ENCODE results near the gene ARL8A.

Gene ARL8A

GRCh38 chr1:202176949-202177927 is 32.7 kb upstream of the ARL8A start:
- no peak overlapping the region for H3K27ac ChIP-seq (ENCODE audit: low read depth, low read length)
- no peak overlapping the region for H4K8ac ChIP-seq (ENCODE audit: low read depth, low read length)
- H3K4me3 ChIP-seq (ENCODE audit: low read length) = no peak overlapping the region
- no peaks in the 10 kb centered on the region for H3K79me2 ChIP-seq (ENCODE audit: control insufficient read depth, insufficient read depth, low read length)
- WGBS (ENCODE audit: extremely low coverage, insufficient coverage, low lambda C conversion rate) = no CpG with 5 or more reads among the region's 29 CpGs
- no peaks in the 10 kb centered on the region for H3K4me1 ChIP-seq (ENCODE audit: control insufficient read depth, low read depth, low read length)
- H2BK5ac ChIP-seq (ENCODE audit: low read length) = no peak overlapping the region
- DNase-seq = no peak
- no peak overlapping the region for H3K23ac ChIP-seq (ENCODE audit: low read length)
- H2BK15ac ChIP-seq (replicated peaks; ENCODE audit: low read depth) = no peak overlapping the region
- H3K18ac ChIP-seq (ENCODE audit: low read length) = no peak overlapping the region
- H4K5ac ChIP-seq (ENCODE audit: low read length) = no peak overlapping the region
- no peak overlapping the region for H2AK5ac ChIP-seq (ENCODE audit: low read length)
- H3K56ac ChIP-seq (ENCODE audit: low read length) = no peak overlapping the region
- H3K27me3 ChIP-seq (ENCODE audit: insufficient read depth, low read length, poor library complexity) = no peaks in the 10 kb centered on the region
- no peak overlapping the region for H3K4ac ChIP-seq (ENCODE audit: low read depth, low read length)
- H3K9ac ChIP-seq (ENCODE audit: low read length) = no peak overlapping the region
- no peaks in the 10 kb centered on the region for H3K79me1 ChIP-seq (ENCODE audit: low read length)
- H3K36me3 ChIP-seq (ENCODE audit: control insufficient read depth, insufficient read depth, low read length) = no peaks in the 10 kb centered on the region
- no peak overlapping the region for H2BK120ac ChIP-seq (ENCODE audit: low read depth, low read length)
- no peak overlapping the region for H3K4me2 ChIP-seq (ENCODE audit: low read length)

- H4K8ac ChIP-seq (ENCODE audit: low read depth, low read length) = no peak overlapping the region
- H3K36me3 ChIP-seq (ENCODE audit: control insufficient read depth, insufficient read depth, low read length) = no peaks in the 10 kb centered on the region
- no peak overlapping the region for H3K4me3 ChIP-seq (ENCODE audit: low read length)
- H2BK120ac ChIP-seq (ENCODE audit: low read depth, low read length) = no peak overlapping the region
- WGBS (ENCODE audit: extremely low coverage, insufficient coverage, low lambda C conversion rate) = no CpG with 5 or more reads among the region's 7 CpGs
- no peak overlapping the region for H3K23ac ChIP-seq (ENCODE audit: low read length)
- H2BK15ac ChIP-seq (replicated peaks; ENCODE audit: low read depth) = no peak overlapping the region
- H2AK5ac ChIP-seq (ENCODE audit: low read length) = no peak overlapping the region
- H3K27ac ChIP-seq (ENCODE audit: low read depth, low read length) = no peak overlapping the region
- H3K56ac ChIP-seq (ENCODE audit: low read length) = no peak overlapping the region
- H4K5ac ChIP-seq (ENCODE audit: low read length) = no peak overlapping the region
- H3K18ac ChIP-seq (ENCODE audit: low read length) = no peak overlapping the region
- H3K4ac ChIP-seq (ENCODE audit: low read depth, low read length) = no peak overlapping the region
- no peaks in the 10 kb centered on the region for H3K27me3 ChIP-seq (ENCODE audit: insufficient read depth, low read length, poor library complexity)
- DNase-seq = no peak
- H2BK5ac ChIP-seq (ENCODE audit: low read length) = no peak overlapping the region
- H3K4me2 ChIP-seq (ENCODE audit: low read length) = no peak overlapping the region
- H3K9ac ChIP-seq (ENCODE audit: low read length) = no peak overlapping the region
- H3K79me1 ChIP-seq (ENCODE audit: low read length) = no peaks in the 10 kb centered on the region
- no peaks in the 10 kb centered on the region for H3K4me1 ChIP-seq (ENCODE audit: control insufficient read depth, low read depth, low read length)
- H3K79me2 ChIP-seq (ENCODE audit: control insufficient read depth, insufficient read depth, low read length) = no peaks in the 10 kb centered on the region
Measured at GRCh38 chr1:202173993-202174392, 29.5 kb upstream of the ARL8A start.

GRCh38 chr1:202172015-202172355 is 27.4 kb upstream of the ARL8A start:
- H4K5ac ChIP-seq (ENCODE audit: low read length) = no peak overlapping the region
- no peak overlapping the region for H2BK120ac ChIP-seq (ENCODE audit: low read depth, low read length)
- H3K27ac ChIP-seq (ENCODE audit: low read depth, low read length) = no peak overlapping the region
- H4K8ac ChIP-seq (ENCODE audit: low read depth, low read length) = no peak overlapping the region
- no peak overlapping the region for H2BK5ac ChIP-seq (ENCODE audit: low read length)
- no CpG with 5 or more reads among the region's 5 CpGs for WGBS (ENCODE audit: extremely low coverage, insufficient coverage, low lambda C conversion rate)
- H3K79me1 ChIP-seq (ENCODE audit: low read length) = no peaks in the 10 kb centered on the region
- H3K18ac ChIP-seq (ENCODE audit: low read length) = no peak overlapping the region
- H3K4me3 ChIP-seq (ENCODE audit: low read length) = no peak overlapping the region
- H3K4me1 ChIP-seq (ENCODE audit: control insufficient read depth, low read depth, low read length) = no peaks in the 10 kb centered on the region
- H3K27me3 ChIP-seq (ENCODE audit: insufficient read depth, low read length, poor library complexity) = no peaks in the 10 kb centered on the region
- H2BK15ac ChIP-seq (replicated peaks; ENCODE audit: low read depth) = no peak overlapping the region
- no peak overlapping the region for H2AK5ac ChIP-seq (ENCODE audit: low read length)
- DNase-seq = no peak
- no peak overlapping the region for H3K56ac ChIP-seq (ENCODE audit: low read length)
- H3K4ac ChIP-seq (ENCODE audit: low read depth, low read length) = no peak overlapping the region
- H3K79me2 ChIP-seq (ENCODE audit: control insufficient read depth, insufficient read depth, low read length) = no peaks in the 10 kb centered on the region
- no peak overlapping the region for H3K9ac ChIP-seq (ENCODE audit: low read length)
- no peak overlapping the region for H3K4me2 ChIP-seq (ENCODE audit: low read length)
- no peak overlapping the region for H3K23ac ChIP-seq (ENCODE audit: low read length)
- no peaks in the 10 kb centered on the region for H3K36me3 ChIP-seq (ENCODE audit: control insufficient read depth, insufficient read depth, low read length)

- Histone ChIP-seq H3K9ac (ENCODE audit: low read length) (no peak overlapping the region), H2BK5ac (ENCODE audit: low read length) (no peak overlapping the region), H3K79me2 (ENCODE audit: control insufficient read depth, insufficient read depth, low read length) (no peaks in the 10 kb centered on the region), H3K4me3 (ENCODE audit: low read length) (no peak overlapping the region), H2BK120ac (ENCODE audit: low read depth, low read length) (no peak overlapping the region), H3K27ac (ENCODE audit: low read depth, low read length) (no peak overlapping the region), H3K23ac (ENCODE audit: low read length) (no peak overlapping the region), H3K79me1 (ENCODE audit: low read length) (no peaks in the 10 kb centered on the region), H3K4me2 (ENCODE audit: low read length) (no peak overlapping the region), H4K8ac (ENCODE audit: low read depth, low read length) (no peak overlapping the region), H3K27me3 (ENCODE audit: insufficient read depth, low read length, poor library complexity) (no peaks in the 10 kb centered on the region), H2AK5ac (ENCODE audit: low read length) (no peak overlapping the region), H3K4me1 (ENCODE audit: control insufficient read depth, low read depth, low read length) (no peaks in the 10 kb centered on the region), H3K4ac (ENCODE audit: low read depth, low read length) (no peak overlapping the region), H4K5ac (ENCODE audit: low read length) (no peak overlapping the region), H3K56ac (ENCODE audit: low read length) (no peak overlapping the region), H3K18ac (ENCODE audit: low read length) (no peak overlapping the region), H2BK15ac (replicated peaks; ENCODE audit: low read depth) (no peak overlapping the region), H3K36me3 (ENCODE audit: control insufficient read depth, insufficient read depth, low read length) (no peaks in the 10 kb centered on the region)
- no CpG with 5 or more reads among the region's 11 CpGs for WGBS (ENCODE audit: extremely low coverage, insufficient coverage, low lambda C conversion rate)
- DNase-seq = no peak
Measured at GRCh38 chr1:202171292-202172014, 26.9 kb upstream of the ARL8A start.

GRCh38 chr1:202170726-202171125 is 26.2 kb upstream of the ARL8A start:
- Histone ChIP-seq H3K79me2 (ENCODE audit: control insufficient read depth, insufficient read depth, low read length) (no peaks in the 10 kb centered on the region), H3K23ac (ENCODE audit: low read length) (no peak overlapping the region), H3K4me1 (ENCODE audit: control insufficient read depth, low read depth, low read length) (no peaks in the 10 kb centered on the region), H3K4me2 (ENCODE audit: low read length) (no peak overlapping the region), H3K18ac (ENCODE audit: low read length) (no peak overlapping the region), H4K5ac (ENCODE audit: low read length) (no peak overlapping the region), H2AK5ac (ENCODE audit: low read length) (no peak overlapping the region), H3K36me3 (ENCODE audit: control insufficient read depth, insufficient read depth, low read length) (no peaks in the 10 kb centered on the region), H2BK15ac (replicated peaks; ENCODE audit: low read depth) (no peak overlapping the region), H3K27ac (ENCODE audit: low read depth, low read length) (no peak overlapping the region), H3K4me3 (ENCODE audit: low read length) (no peak overlapping the region), H3K27me3 (ENCODE audit: insufficient read depth, low read length, poor library complexity) (no peaks in the 10 kb centered on the region), H3K4ac (ENCODE audit: low read depth, low read length) (no peak overlapping the region), H4K8ac (ENCODE audit: low read depth, low read length) (no peak overlapping the region), H3K56ac (ENCODE audit: low read length) (no peak overlapping the region), H2BK120ac (ENCODE audit: low read depth, low read length) (no peak overlapping the region), H2BK5ac (ENCODE audit: low read length) (no peak overlapping the region), H3K9ac (ENCODE audit: low read length) (no peak overlapping the region), H3K79me1 (ENCODE audit: low read length) (no peaks in the 10 kb centered on the region)
- WGBS (ENCODE audit: extremely low coverage, insufficient coverage, low lambda C conversion rate) = no CpG with 5 or more reads among the region's 6 CpGs
- DNase-seq = no peak

Measured in mesendoderm (in vitro differentiated cells).